HG03135 (cell line): Measurements from ENCODE around the gene DRC7.

Experiments used
- ATAC-seq: cut with Tn5 transposase; IDR thresholded peaks from one replicate; pipeline ENCODE4 v1.9.1; 2021; ENCODE audit warnings: mild to moderate bottlenecking, moderate library complexity; ENCODE audit not compliant: unreplicated experiment

Gene DRC7

GRCh38 chr16:57749856-57750452, 55.3 kb downstream of the DRC7 start:
- ATAC-seq = no peak

- ATAC-seq = no peak
Measured at GRCh38 chr16:57750796-57751538, 56.4 kb downstream of the DRC7 start.

GRCh38 chr16:57751539-57752202, 57.1 kb downstream of the DRC7 start:
- no peak for ATAC-seq

GRCh38 chr16:57752203-57752580, 57.6 kb downstream of the DRC7 start:
- ATAC-seq = no peak

- no peak for ATAC-seq
Measured at GRCh38 chr16:57752581-57753447, 58.2 kb downstream of the DRC7 start.

GRCh38 chr16:57753448-57754353, 59.1 kb downstream of the DRC7 start:
- ATAC-seq = no peak

GRCh38 chr16:57754354-57755060, 59.9 kb downstream of the DRC7 start:
- ATAC-seq = no peak

- ATAC-seq = no peak
Measured at GRCh38 chr16:57755061-57755684, 60.6 kb downstream of the DRC7 start.

- no peak for ATAC-seq
Measured at GRCh38 chr16:57755726-57756423, 61.3 kb downstream of the DRC7 start.

- ATAC-seq = no peak
Measured at GRCh38 chr16:57756424-57757325, 62.1 kb downstream of the DRC7 start.

- peak; percentile 59 for ATAC-seq
Measured at GRCh38 chr16:57757326-57757786, 62.8 kb downstream of the DRC7 start.

- no peak for ATAC-seq
Measured at GRCh38 chr16:57757883-57758282, 63.3 kb downstream of the DRC7 start.

- no peak for ATAC-seq
Measured at GRCh38 chr16:57758331-57759117, 63.9 kb downstream of the DRC7 start.

GRCh38 chr16:57759131-57759530, 64.5 kb downstream of the DRC7 start:
- no peak for ATAC-seq

- ATAC-seq = no peak
Measured at GRCh38 chr16:57759541-57760356, 65.1 kb downstream of the DRC7 start.
